Stomach (tissue), 9 donors: Measurements from ENCODE around the gene FCN3. TPM values are rescaled to one million over a fixed set of nuclear protein-coding genes. Genes with fewer than 3 reads are reported as not detected.

ENCODE experiments used
- DNase-seq, 2 donors: peaks; one replicate each; pipeline versions ENCODE4 v3.0.0 to v3.0.0-alpha.2; 2013 to 2019
- H3K27ac ChIP-seq, 5 donors: fragments of 200-600 bp in 4 of 5; sonication (generic) in 4 of 5; one replicate each; pipeline ENCODE4 v1.5.1; 2013 to 2019; ENCODE audit warnings: mild to moderate bottlenecking in 1 of 5, moderate library complexity in 1 of 5
- H3K27me3 ChIP-seq, 3 donors: fragments of 200-600 bp; sonication (generic); one replicate each; pipeline ENCODE4 v1.5.1; 2017 to 2019; ENCODE audit warnings: mixed run types in 1 of 3
- H3K36me3 ChIP-seq, 4 donors: fragments of 200-600 bp; sonication (generic); 1 replicate in 3 of 4; 2 replicates in 1 of 4; pipeline ENCODE4 v1.5.1; 2016 to 2019
- H3K4me1 ChIP-seq, 4 donors: fragments of 200-600 bp; sonication (generic); one replicate each; pipeline ENCODE4 v1.5.1; 2016 to 2019
- H3K4me3 ChIP-seq, 4 donors: fragments of 200-600 bp; sonication (generic) in 3 of 4; one replicate each; pipeline ENCODE4 v1.5.1; 2016 to 2019; ENCODE audit warnings: mild to moderate bottlenecking in 1 of 4
- H3K9me3 ChIP-seq, 4 donors: fragments of 200-600 bp; sonication (generic); one replicate each; pipeline ENCODE4 v1.5.1; 2016 to 2019
- EP300 ChIP-seq: sonication (generic); formaldehyde crosslinking; IDR thresholded peaks from one replicate; pipeline ENCODE4 v1.6.1; 2017; ENCODE audit warnings: antibody characterized with exemption
- POLR2A ChIP-seq, 4 donors: fragments of 450-650 bp; IDR thresholded peaks; one replicate each; pipeline ENCODE4 v1.6.1; 2016; ENCODE audit warnings: antibody characterized with exemption in 4 of 4, control low read depth in 2 of 4, mild to moderate bottlenecking in 1 of 4, moderate library complexity in 1 of 4
- POLR2AphosphoS5 ChIP-seq, 3 donors: sonication (generic); formaldehyde crosslinking; IDR thresholded peaks; one replicate each; pipeline ENCODE4 v1.6.1; 2016; ENCODE audit warnings: antibody characterized with exemption in 3 of 3
- WGBS, 5 donors: extraction: QIAGEN DNeasy Blood & Tissue Kit in 3 of 5; methylation state at CpG; one replicate each; pipeline versions ENCODE4 v1.1.5 to v1.1.7; 2013 to 2018; 5-methylcytosine and 5-hydroxymethylcytosine counted together
- intact Hi-C: fragments of 100-400 bp; cut with DNase I; formaldehyde crosslinking; loops from one replicate; pipeline ENCODE4 v1.15.1; 2023; ENCODE audit warnings: low total_unique reads
- polyA plus RNA-seq, 3 donors: library from polyadenylated mRNA; stranded (reverse); fragments of 200-250 nt; gene quantifications; one replicate each; pipeline ENCODE4 v1.2.3, GENCODE V29; 2013
- total RNA-seq, 5 donors: library from RNA; depleted of rRNA; stranded (reverse); fragments of >200 nt; gene quantifications; one replicate each; pipeline versions ENCODE4 v1.1.0 to v1.2.3, GENCODE V29; 2014 to 2016
- TF ChIP-seq, protein P1 (sequence below), 7 experiments: fragments of 450-650 bp in 4 of 7; fragments of 200-600 bp in 3 of 7; sonication (generic) in 3 of 7; IDR thresholded peaks; one replicate each; pipeline ENCODE4 v1.5.1; 2016 to 2019; ENCODE audit warnings: antibody characterized with exemption in 7 of 7, control low read depth in 2 of 7, mild to moderate bottlenecking in 1 of 7
- donor health status: healthy with polysubstance abuse.
- donor health status: Bipolar disorder and iron deficiency.
- donor health status: healthy.

Gene FCN3
- total and polyA plus RNA-seq, 8 donors, result 0.55 to 15.2 (median 4.6) TPM; not detected in 2

DNA sequence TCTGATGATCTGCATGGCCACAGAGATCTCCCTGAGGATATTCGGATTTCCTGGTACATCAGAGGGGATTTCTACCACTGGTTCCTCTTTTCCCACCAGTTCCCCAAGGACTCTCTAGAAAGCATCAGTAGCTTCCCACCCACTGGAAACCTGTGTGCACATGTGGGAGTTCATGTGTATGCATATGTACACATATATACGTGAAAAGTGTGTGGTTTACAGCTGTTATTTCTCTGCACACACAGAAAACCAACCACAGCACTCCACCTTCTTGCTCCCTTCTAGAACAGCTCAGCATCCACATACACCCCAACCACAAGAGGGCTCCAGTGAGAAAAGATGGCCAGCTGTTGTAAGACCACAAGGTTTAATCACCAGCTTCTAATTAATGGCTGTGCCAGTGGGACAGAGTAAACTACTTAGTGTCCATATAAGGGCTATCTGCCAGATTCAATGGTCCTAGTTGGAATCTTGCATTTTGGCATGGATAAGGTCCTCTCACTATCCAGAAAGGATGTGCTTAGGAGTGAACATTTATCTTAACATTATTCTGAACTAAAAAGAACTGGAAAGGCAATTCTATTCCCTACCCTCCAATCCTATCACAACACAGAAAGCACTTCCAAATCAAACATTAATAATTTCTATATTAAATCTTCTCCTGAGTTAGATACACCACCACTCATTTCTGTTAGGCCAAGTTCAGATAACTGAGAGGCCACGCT is 41.9 kb upstream of the FCN3 start:
- H3K36me3 ChIP-seq, result peaks cover 68 to 72% (median 70%) of the 10 kb centered on the region in 4 donors
- H3K9me3 ChIP-seq, result no peaks in the 10 kb centered on the region
- H3K4me1 ChIP-seq, result peaks cover 27 to 66% (median 48%) of the 10 kb centered on the region in 4 donors
- H3K27me3 ChIP-seq, result no peaks in the 10 kb centered on the region
- H3K27ac ChIP-seq, result peak overlapping the region in 3 of 5 donors; percentile 80 to 83 (median 80)
- intact Hi-C loops, result no loop called here
- TF ChIP-seq POLR2AphosphoS5 (IDR thresholded peaks at IDR 0.05) (peak in 2 of 3 donors; percentile 16 to 51), POLR2A (IDR thresholded peaks at IDR 0.05) (no peak), EP300 (no peak)
- TF ChIP-seq, protein P1, sequence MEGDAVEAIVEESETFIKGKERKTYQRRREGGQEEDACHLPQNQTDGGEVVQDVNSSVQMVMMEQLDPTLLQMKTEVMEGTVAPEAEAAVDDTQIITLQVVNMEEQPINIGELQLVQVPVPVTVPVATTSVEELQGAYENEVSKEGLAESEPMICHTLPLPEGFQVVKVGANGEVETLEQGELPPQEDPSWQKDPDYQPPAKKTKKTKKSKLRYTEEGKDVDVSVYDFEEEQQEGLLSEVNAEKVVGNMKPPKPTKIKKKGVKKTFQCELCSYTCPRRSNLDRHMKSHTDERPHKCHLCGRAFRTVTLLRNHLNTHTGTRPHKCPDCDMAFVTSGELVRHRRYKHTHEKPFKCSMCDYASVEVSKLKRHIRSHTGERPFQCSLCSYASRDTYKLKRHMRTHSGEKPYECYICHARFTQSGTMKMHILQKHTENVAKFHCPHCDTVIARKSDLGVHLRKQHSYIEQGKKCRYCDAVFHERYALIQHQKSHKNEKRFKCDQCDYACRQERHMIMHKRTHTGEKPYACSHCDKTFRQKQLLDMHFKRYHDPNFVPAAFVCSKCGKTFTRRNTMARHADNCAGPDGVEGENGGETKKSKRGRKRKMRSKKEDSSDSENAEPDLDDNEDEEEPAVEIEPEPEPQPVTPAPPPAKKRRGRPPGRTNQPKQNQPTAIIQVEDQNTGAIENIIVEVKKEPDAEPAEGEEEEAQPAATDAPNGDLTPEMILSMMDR (IDR thresholded peaks at IDR 0.05), result peak in 5 of 7 experiments; percentile 41 to 67 (median 58)
- peak in 1 of 2 donors; percentile 84 for DNase-seq
- 63 to 77% (median 67%) methylated on average over 3 of the region's 3 CpGs for WGBS, 5 donors
- H3K4me3 ChIP-seq, result no peak overlapping the region

DNA sequence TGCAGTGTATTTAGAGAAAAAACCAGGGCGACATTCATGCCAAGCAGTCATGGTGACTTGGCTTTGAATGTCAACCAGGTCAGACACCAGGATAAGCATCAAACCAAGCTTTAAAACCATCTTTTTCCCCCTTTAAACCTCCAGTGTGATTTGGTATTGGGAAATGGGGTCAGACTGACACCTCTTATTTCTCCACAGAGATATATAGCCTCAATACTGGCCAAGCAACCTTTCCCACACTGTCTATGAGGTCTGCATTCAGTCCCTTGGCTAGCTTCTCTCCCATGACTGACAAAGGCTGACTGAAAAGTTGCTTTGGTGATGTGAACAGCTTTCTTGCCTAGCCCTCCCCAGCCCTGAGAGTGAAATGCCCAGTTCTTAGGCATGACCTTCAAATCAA is 39.5 kb upstream of the FCN3 start:
- Histone ChIP-seq H3K9me3 (no peaks in the 10 kb centered on the region), H3K36me3 (peaks cover 90 to 96% (median 94%) of the 10 kb centered on the region in 4 donors), H3K4me3 (no peak overlapping the region), H3K4me1 (peaks cover 18 to 43% (median 32%) of the 10 kb centered on the region in 4 donors), H3K27ac (peak overlapping the region in 1 of 5 donors; percentile 8), H3K27me3 (no peaks in the 10 kb centered on the region)
- intact Hi-C loops, result no loop called here
- TF ChIP-seq POLR2A (IDR thresholded peaks at IDR 0.05), result no peak
- TF ChIP-seq EP300, result no peak
- TF ChIP-seq, protein P1 (IDR thresholded peaks at IDR 0.05), result no peak
- no peak for TF ChIP-seq POLR2AphosphoS5 (IDR thresholded peaks at IDR 0.05)
- no peak for DNase-seq
- WGBS, 5 donors, result 82 to 100% (median 91%) methylated on average over 1 of the region's 1 CpG

DNA sequence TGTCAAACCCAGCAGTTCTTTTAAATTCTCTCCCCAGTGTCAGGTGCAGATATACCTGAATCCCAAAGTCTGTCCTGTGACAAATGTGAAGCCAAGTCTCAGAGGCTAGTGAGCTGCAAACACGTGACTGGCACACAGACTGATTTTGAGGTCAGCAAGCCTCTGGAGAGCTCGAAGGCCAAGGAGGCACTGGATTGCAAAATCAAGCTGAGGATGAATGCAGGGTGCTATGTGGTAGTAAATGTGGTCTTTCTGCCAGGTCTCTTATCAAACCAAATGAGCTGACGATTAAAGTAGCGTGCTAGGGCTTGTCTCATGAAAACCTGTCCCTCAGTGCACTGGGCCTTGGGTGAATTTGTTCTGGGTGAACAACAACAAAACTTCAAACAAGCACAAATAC is 38.4 kb upstream of the FCN3 start:
- intact Hi-C loops, result no loop called here
- TF ChIP-seq POLR2AphosphoS5 (IDR thresholded peaks at IDR 0.05) (no peak), EP300 (no peak)
- TF ChIP-seq, protein P1 (IDR thresholded peaks at IDR 0.05), result no peak
- Histone ChIP-seq H3K9me3 (no peaks in the 10 kb centered on the region), H3K4me1 (peaks cover 8 to 32% (median 21%) of the 10 kb centered on the region in 4 donors), H3K4me3 (no peak overlapping the region), H3K27me3 (no peaks in the 10 kb centered on the region), H3K27ac (no peak overlapping the region), H3K36me3 (peaks cover 96 to 100% (median 98%) of the 10 kb centered on the region in 4 donors)
- DNase-seq, result no peak
- WGBS, 5 donors, result 42 to 74% (median 54%) methylated on average over 4 of the region's 4 CpGs

DNA sequence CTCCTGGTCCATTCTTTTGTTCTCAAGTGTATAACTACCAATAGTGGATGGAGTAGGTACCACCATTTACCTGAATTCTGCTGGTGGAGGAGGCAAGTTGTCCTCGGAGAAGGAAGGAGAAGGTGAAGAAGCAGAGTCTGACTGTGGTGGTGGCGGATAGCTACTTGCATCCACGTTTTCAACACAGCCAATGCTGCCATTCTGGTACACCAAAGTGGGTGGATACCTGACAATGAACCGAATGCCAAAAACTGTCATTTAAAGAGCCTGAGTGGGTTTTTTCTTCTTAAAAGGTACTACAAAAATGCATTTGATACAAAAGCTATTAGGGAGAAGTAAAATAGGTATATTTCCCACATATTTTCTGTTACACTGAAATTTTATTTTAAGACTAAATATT is 37.9 kb upstream of the FCN3 start:
- Histone ChIP-seq H3K4me1 (peaks cover 3 to 31% (median 18%) of the 10 kb centered on the region in 4 donors), H3K4me3 (no peak overlapping the region), H3K9me3 (no peaks in the 10 kb centered on the region), H3K27ac (no peak overlapping the region), H3K27me3 (no peaks in the 10 kb centered on the region), H3K36me3 (peaks cover 96 to 100% (median 98%) of the 10 kb centered on the region in 4 donors)
- no peak for DNase-seq
- WGBS, 5 donors, result 83 to 96% (median 90%) methylated on average over 4 of the region's 4 CpGs
- intact Hi-C loops, result no loop called here
- TF ChIP-seq POLR2AphosphoS5 (IDR thresholded peaks at IDR 0.05) (no peak), EP300 (no peak), POLR2A (IDR thresholded peaks at IDR 0.05) (no peak)
- TF ChIP-seq, protein P1 (IDR thresholded peaks at IDR 0.05), result no peak
